DLD1 (cell line): Measurements from ENCODE around the gene EFHC2.
"Not testable (repeated sequence)": the region's sequence is repeated elsewhere in the genome, so short reads cannot be mapped to it uniquely, and the experiment has no call there.

Experiments used
- in situ Hi-C: cut with HindIII; loops from 2 replicates; pipeline ENCODE4 v1.10.0; 2017; ENCODE audit warnings: low sequenced_read_pairs

The EFHC2 gene

GRCh38 chrX:44234541-44234940 lies 108.9 kb downstream of the EFHC2 start:
- in situ Hi-C loops = no loop called here

GRCh38 chrX:44234116-44234515 lies 109.4 kb downstream of the EFHC2 start:
- in situ Hi-C loops = no loop called here

DNA sequence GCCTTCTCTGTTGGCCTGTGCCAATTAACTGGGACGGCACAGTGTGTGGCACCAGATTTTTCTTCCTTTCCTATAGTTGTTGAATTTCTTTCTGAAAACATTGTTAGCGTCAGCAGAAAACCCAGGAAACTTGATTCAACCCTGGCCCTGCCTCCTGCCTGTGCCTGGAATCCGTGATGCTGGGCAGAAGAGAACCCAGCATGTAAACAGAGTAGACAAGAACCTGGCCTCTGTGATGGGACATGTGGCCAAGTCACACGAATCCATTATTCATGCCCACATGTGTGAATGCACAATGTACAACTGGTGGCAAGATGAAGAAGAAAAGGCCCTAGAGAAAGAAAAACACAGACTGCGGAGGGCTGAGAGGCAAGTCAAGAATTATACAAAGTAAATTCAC lies 111.4 kb downstream of the EFHC2 start:
- in situ Hi-C loops = no loop called here

DNA sequence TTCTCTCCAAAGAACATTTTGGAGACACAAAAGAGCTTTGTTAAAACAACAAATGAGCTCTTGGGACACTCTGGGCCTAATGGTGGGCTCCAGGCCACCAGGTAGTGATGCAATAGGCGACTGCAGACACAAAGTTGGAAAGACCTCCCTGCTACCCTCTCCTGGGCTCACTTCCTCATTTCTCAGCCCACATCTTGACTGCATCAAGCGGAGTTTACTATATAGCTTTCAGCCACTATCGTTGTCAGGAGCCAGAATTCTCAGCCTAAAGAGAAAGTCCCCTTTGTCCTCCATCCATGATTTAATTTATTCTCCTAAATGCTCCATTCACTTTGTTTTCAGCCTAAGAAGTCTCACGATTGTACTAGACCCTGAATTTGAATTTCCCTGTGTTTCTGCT lies 114.9 kb downstream of the EFHC2 start:
- in situ Hi-C loops = no loop called here

GRCh38 chrX:44227991-44228390 lies 115.5 kb downstream of the EFHC2 start:
- in situ Hi-C loops = no loop called here

GRCh38 chrX:44225667-44226066 lies 117.8 kb downstream of the EFHC2 start:
- in situ Hi-C loops = no loop called here

DNA sequence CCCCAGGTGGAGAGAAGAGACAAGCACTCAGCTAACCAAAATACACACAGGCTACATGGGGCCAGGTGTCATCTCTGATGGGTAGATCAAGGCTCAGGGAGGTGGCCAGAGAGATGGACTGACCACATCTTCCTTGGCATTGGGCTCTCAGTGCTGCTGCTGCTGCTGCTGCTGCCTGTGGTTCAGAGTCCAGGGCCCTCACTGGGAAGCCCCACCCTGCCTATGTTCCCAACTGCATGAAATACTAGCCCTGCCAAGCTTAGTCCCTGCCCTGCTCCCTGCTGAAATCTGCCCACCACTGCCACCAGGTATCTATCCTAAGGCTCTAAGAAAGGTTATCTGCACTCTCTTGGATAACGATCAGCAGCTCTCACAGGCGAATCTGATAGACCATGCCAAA lies 118.7 kb downstream of the EFHC2 start:
- in situ Hi-C loops = no loop called here

DNA sequence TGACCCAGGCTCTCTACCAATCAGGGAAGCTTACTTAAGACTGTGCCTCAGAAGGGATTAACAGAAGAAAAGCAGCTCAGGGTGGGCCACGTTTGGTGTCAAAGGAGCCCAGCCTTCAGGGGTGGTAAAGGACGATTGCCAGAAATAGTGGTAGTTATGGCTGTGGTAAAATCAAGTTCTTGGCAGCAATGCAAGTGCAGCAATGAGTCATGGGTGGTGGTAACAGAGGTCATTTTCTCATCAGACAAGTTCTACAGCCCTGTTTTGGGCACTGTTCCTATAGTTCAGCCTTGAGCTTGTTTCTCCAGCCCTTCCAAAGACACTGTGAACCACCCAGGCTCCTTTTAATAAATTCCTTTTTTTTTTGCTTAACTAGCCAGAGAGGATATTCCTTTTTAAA lies 120.3 kb downstream of the EFHC2 start:
- in situ Hi-C loops = no loop called here

DNA sequence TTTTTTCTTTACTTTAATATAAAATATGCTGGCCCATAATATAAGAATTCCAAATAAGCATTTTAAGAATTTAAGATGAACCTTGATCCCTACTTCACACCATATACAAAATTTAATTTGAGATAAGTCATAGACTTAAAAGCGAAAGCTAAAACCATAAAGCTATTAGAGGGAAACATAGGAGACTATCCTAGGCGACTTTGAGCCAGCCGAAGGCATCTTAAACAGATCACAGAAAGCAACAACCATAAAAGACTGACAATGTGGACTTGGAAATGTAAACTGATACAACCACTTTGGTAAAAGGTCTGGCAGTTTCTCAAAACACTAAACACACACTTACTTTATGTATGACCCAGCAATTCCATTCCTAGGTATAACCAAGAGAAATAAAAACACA lies 125.0 kb downstream of the EFHC2 start:
- in situ Hi-C loops = no loop called here

DNA sequence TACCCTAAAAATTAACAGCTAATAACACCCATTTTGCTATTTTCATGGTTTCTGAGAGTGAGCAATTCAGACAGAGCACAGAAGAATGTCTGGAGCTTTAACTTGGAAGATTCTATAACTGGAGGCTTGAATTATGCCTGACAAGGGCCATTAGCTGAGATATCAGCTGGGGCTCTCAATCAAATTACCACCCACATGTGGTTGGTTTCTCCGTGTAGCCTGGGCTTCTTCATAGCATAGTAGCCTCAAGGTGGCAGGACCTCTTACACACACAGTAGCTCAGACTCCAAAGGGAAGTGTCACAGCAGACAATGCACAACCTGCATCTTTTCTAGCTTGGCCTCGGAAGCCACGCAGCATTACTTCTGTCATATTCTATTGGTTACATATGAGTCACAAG lies 127.3 kb downstream of the EFHC2 start:
- in situ Hi-C loops = no loop called here

DNA sequence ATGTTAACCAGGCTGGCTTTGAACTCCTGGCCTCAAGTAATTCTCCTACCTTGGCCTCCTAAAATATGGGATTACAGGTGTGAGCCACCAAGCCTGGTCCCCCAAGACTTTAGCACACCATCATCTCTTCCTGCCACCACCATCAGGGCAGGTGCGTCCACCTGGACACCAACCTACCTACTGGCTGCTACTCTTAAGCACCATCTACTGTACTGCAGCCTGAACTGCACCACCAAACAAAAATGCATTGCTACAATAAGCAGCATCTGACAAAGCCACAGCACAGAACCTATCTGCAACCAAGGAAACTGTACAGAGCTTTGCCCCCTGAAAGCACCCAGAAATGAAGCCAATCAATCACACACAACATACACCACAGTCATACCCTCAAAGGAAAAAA lies 139.7 kb downstream of the EFHC2 start:
- in situ Hi-C loops = no loop called here

DNA sequence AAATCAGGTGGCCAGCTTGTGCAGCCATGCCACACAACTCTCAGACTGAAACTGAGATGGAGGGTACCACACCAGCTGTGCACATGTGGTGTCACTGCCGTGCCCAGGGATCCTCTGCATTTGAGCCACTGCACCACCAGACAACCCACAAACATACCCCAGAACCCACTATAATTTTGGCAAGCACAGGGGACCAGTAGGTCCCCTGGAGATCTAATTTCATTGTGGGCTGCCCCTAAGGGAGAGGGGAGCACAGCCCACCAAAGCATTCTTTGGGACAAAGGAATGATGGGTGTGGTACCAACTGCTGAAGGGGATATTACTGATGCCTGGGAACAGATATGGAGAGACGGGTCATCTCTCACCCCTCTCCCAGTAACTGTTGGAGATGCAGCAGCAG lies 140.9 kb downstream of the EFHC2 start:
- in situ Hi-C loops = no loop called here

- in situ Hi-C loops = no loop called here
Observed at GRCh38 chrX:44189116-44189515, 154.4 kb downstream of the EFHC2 start.

- in situ Hi-C loops = not testable (repeated sequence)
Observed at GRCh38 chrX:44187915-44188314, 155.6 kb downstream of the EFHC2 start.

DNA sequence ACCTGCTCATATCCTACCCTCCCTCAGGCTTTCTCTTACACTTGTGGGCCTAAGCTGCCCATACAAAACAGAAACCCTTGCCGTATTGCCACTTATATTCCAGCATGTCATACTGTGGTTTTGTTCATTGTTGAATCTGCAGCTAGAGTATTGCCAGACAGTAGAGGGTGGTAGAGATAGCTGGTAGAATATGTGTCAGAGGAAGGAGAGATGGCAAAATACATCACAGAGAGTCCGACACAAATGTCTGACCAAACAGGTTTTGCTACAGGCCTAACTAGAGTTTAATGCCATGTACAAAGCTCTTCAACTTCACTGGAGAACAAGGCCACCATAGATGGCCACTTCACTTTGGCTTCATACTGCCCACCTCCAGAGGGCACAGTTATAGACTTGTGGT lies 160.1 kb downstream of the EFHC2 start:
- in situ Hi-C loops = no loop called here

DNA sequence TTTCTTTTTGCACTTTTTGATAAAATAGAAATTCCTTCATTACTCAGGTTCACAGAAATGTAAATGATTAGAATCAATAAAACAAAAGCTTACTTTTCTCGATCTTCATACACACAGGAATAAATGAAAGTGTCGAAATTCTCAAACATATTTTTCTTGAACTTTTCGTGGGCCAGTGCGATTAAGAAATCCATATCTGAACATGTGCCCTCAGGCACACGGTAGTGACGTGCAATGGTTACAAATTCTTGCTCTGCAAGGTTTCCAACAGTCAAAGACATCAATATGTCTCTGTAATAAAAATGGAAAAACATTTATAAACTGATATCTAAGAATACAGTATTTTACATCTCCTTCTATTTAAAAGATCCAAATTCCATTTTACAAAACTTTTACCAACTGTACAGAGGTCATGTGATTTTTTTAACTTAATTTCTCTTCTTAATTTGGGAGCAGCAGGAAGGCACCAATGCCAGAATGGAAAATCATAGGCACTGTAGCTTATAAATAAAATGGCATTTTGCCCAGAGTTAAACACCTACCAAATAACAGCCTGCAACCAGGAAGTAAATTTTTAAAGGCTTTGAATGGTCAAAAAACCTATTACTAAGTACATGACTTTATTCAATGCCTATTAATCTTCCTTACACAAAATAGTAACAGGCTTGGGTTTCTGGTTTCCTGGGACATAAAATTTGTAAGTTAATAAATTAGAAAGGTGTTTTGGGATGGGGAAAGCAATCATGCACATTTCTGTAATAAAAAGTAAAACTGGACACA lies 165.0 kb downstream of the EFHC2 start:
- in situ Hi-C loops = no loop called here

DNA sequence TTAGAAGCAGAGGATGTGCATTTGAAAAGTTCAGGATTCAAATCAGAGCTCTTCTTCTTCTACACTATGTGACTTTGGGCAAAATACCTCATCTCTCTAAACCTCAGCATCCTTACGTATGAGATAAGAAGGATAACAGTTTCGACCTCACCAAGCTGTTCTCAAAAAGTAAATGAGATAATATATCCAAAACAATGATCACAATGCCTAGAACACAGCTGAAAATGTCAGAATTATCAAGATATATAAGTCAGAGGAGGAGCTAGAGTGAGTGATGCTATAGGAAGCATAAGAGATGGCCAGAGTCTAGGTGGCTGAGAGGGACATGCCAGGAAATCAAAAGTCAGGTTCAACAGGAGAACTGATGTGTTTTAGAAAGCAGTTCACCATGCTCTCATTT lies 168.0 kb downstream of the EFHC2 start:
- in situ Hi-C loops = no loop called here

- in situ Hi-C loops = no loop called here
Observed at GRCh38 chrX:44174061-44174460, 169.4 kb downstream of the EFHC2 start.

- in situ Hi-C loops = no loop called here
Observed at GRCh38 chrX:44173219-44173618, 170.3 kb downstream of the EFHC2 start.

DNA sequence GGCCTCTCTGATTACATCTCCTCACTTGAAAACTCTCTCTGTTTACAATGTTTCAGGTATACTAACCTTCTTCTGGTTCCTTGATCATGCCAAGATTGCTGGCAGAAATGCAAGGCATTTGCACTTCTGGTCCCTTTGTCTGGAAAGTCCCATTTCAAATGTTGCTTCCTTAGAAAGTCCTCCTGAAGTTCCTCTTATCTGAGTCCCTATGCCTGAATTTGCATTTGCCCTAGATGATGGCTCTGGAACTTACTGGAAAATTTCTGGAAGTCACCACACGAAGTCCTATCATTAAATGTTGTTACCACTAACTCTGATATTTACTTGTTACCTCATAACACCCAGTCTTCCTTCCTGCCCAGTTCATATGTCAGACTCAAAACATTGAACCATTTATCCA lies 176.4 kb downstream of the EFHC2 start:
- in situ Hi-C loops = no loop called here

- in situ Hi-C loops = no loop called here
Observed at GRCh38 chrX:44162964-44163475, 180.5 kb downstream of the EFHC2 start.

GRCh38 chrX:44157858-44158257 lies 185.6 kb downstream of the EFHC2 start:
- in situ Hi-C loops = no loop called here

DNA sequence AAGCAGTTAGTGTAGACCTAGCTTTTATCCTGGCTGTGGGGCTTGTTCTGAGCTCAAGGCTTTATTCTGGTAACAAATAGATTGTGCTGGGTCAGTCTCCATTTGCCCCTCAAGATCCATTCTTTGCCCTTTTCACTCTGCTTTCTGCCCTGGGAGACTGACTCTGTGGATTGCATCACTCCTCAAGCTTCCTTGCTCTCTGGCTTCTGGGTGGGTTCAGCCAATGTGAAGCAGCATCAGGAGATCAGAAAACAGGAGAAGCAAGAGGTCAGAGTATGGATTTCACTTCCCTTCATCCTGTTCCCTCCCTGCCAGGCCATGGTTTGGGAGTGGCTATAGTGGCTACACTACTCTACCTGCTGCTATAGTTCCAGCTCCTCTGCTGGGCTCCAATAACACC lies 186.2 kb downstream of the EFHC2 start:
- in situ Hi-C loops = no loop called here
